GM12878 (cell line): Measurements from ENCODE around the gene LMCD1. TPM values are rescaled to one million over a fixed set of nuclear protein-coding genes. Genes with fewer than 3 reads are reported as not detected.

Source experiments
- ATAC-seq: fragments of 200-7000 bp; cut with Tn5 transposase; 3 replicates; pipeline ENCODE4 v1.9.1; 2020; ENCODE audit warnings: mild to moderate bottlenecking, moderate library complexity
- BruUV-seq: library from RNA; stranded (reverse); fragments of 400-500 nt; replicated peaks from 2 replicates; lab custom pipeline; 2021; lab: Mats Ljungman, UMichigan
- CTCF ChIA-PET: fragments of 300-600 bp; sonication (Branson Sonifier 250); formaldehyde crosslinking; extraction: SDS; loops from one replicate; lab custom pipeline; 2021; ENCODE audit warnings: inconsistent platforms; lab: Yijun Ruan, JAX
- POLR2A ChIA-PET: fragments of 350-600 bp; formaldehyde crosslinking; extraction: SDS; loops from one replicate; lab custom pipeline; 2021; ENCODE audit warnings: inconsistent platforms; lab: Charles Lee
- RAD21 ChIA-PET: fragments of 300-600 bp; sonication (Branson Sonifier 250); formaldehyde crosslinking; loops from one replicate; lab custom pipeline; 2023; ENCODE audit warnings: antibody characterized with exemption; ENCODE audit not compliant: unreplicated experiment; lab: Charles Lee
- SMC1A ChIA-PET: fragments of 300-600 bp; sonication (Branson Sonifier 250); formaldehyde crosslinking; loops from one replicate; lab custom pipeline; 2023; ENCODE audit not compliant: unreplicated experiment, uncharacterized antibody; lab: Charles Lee
- DNase-seq: peaks from one replicate; pipeline ENCODE4 v3.0.0-alpha.2; 2011; ENCODE audit warnings: low read depth, low spot score
- FAIRE-seq: peaks from 3 replicates; lab custom pipeline; 2011; peaks lifted over from hg19 to GRCh38; lab: Jason Lieb, UNC
- H2AFZ ChIP-seq: 2 replicates; pipeline ENCODE4 v1.6.0; 2011; ENCODE audit warnings: low read depth, low read length, control low read depth; ENCODE audit not compliant: control insufficient read depth
- H3K27ac ChIP-seq: 2 replicates; pipeline ENCODE4 v1.5.1; 2011; ENCODE audit warnings: control low read depth; ENCODE audit not compliant: control insufficient read depth, insufficient read depth
- H3K27me3 ChIP-seq, 2 experiments: replicated peaks in 1 of 2; 2 replicates each; pipeline versions ENCODE4 v1.6.0 to v1.6.1; 2011; ENCODE audit warnings: low read length in 1 of 2; ENCODE audit not compliant: control insufficient read depth in 2 of 2, insufficient read depth in 2 of 2
- H3K36me3 ChIP-seq, 2 experiments: 2 replicates each; pipeline ENCODE4 v1.5.1; 2011; ENCODE audit warnings: low read length in 1 of 2; ENCODE audit not compliant: control insufficient read depth in 2 of 2, insufficient read depth in 2 of 2
- H3K4me1 ChIP-seq: 2 replicates; pipeline ENCODE4 v1.6.1; 2011; ENCODE audit warnings: mild to moderate bottlenecking, low read length, moderate library complexity, mixed read lengths; ENCODE audit not compliant: control insufficient read depth, insufficient read depth
- H3K4me2 ChIP-seq: 2 replicates; pipeline ENCODE4 v1.6.0; 2011; ENCODE audit warnings: control low read depth; ENCODE audit not compliant: control insufficient read depth, insufficient read depth
- H3K4me3 ChIP-seq: fragments of 200-600 bp; sonication (generic); 2 replicates; pipeline ENCODE4 v1.5.1; 2016
- H3K79me2 ChIP-seq: 2 replicates; pipeline ENCODE4 v1.6.0; 2011; ENCODE audit warnings: low read length; ENCODE audit not compliant: control insufficient read depth, insufficient read depth
- H3K9ac ChIP-seq: 2 replicates; pipeline ENCODE4 v1.8.0; 2011; ENCODE audit warnings: low read length, control low read depth, mixed read lengths; ENCODE audit not compliant: control insufficient read depth, insufficient read depth
- H3K9me3 ChIP-seq: replicated peaks from 3 replicates; pipeline ENCODE4 v1.5.1; 2011; ENCODE audit warnings: mild to moderate bottlenecking, low read length; ENCODE audit not compliant: control insufficient read depth, insufficient read depth
- H4K20me1 ChIP-seq: 2 replicates; pipeline ENCODE4 v1.6.0; 2011; ENCODE audit not compliant: control insufficient read depth, insufficient read depth
- BHLHE40 ChIP-seq, 2 experiments: fragments of 450-650 bp in 1 of 2; IDR thresholded peaks; 2 replicates each; pipeline ENCODE4 v1.6.1; 2011 to 2017; ENCODE audit warnings: low read depth in 2 of 2, borderline replicate concordance in 1 of 2, improper control_type of control experiment in 1 of 2, low read length in 1 of 2, mild to moderate bottlenecking in 1 of 2
- EED ChIP-seq: sonication (generic); IDR thresholded peaks from 2 replicates; pipeline ENCODE4 v1.6.1; 2016; ENCODE audit warnings: antibody characterized with exemption, low read depth
- ESRRA ChIP-seq: IDR thresholded peaks from 2 replicates; pipeline ENCODE4 v1.6.1; 2012; ENCODE audit warnings: mild to moderate bottlenecking, low read length, improper control_type of control experiment
- JUND ChIP-seq: IDR thresholded peaks from 2 replicates; pipeline ENCODE4 v1.6.1; 2012; ENCODE audit warnings: low read depth, mild to moderate bottlenecking, low read length, improper control_type of control experiment, moderate library complexity
- KAT2A ChIP-seq: conservative IDR thresholded peaks from 2 replicates; pipeline ENCODE4 v1.6.1; 2011; ENCODE audit warnings: low read depth, low read length; ENCODE audit not compliant: control insufficient read depth
- POLR2AphosphoS2 ChIP-seq: IDR thresholded peaks from 2 replicates; pipeline ENCODE4 v1.6.1; 2011; ENCODE audit warnings: low read depth, mild to moderate bottlenecking, low read length, improper control_type of control experiment, moderate library complexity
- SIX5 ChIP-seq: IDR thresholded peaks from 2 replicates; pipeline ENCODE4 v1.6.1; 2011; ENCODE audit warnings: mild to moderate bottlenecking, low read depth, low read length, moderate library complexity; ENCODE audit not compliant: severe bottlenecking
- SMAD1 ChIP-seq: fragments of 450-650 bp; IDR thresholded peaks from 2 replicates; pipeline ENCODE4 v1.6.1; 2018; ENCODE audit warnings: mild to moderate bottlenecking, low read depth; ENCODE audit not compliant: partially characterized antibody
- STAT1 ChIP-seq: fragments of 450-650 bp; conservative IDR thresholded peaks from 2 replicates; pipeline ENCODE4 v1.6.1; 2014; ENCODE audit warnings: antibody characterized with exemption, mild to moderate bottlenecking
- TAF1 ChIP-seq: IDR thresholded peaks from 2 replicates; pipeline ENCODE4 v1.6.1; 2011; ENCODE audit warnings: mild to moderate bottlenecking, low read depth, low read length, borderline replicate concordance
- ZBED1 ChIP-seq: IDR thresholded peaks from 2 replicates; pipeline ENCODE4 v1.6.1; 2016; ENCODE audit warnings: borderline replicate concordance
- in situ Hi-C: fragments of 300-500 bp; cut with MboI; formaldehyde crosslinking; loops from 9 replicates; pipeline ENCODE4 v1.14.3; 2018; ENCODE audit warnings: mixed read lengths
- intact Hi-C: fragments of 100-400 bp; cut with micrococcal nuclease; formaldehyde crosslinking; loops from one replicate; pipeline ENCODE4 v1.14.2; 2022; ENCODE audit not compliant: unreplicated experiment
- polyA plus RNA-seq, 11 experiments: library from polyadenylated mRNA; depleted of rRNA in 4 of 11; unstranded in 6 of 11; stranded (reverse) in 5 of 11; fragments of >200 nt; fragmentation: Nextera tagmentation in 4 of 11; fragmentation: Illumina TruSeq in 1 of 11; extraction: Ambion mirVana in 4 of 11; extraction: Trizol in 1 of 11; gene quantifications; 1 replicate in 1 of 11; 2 replicates in 10 of 11; pipeline versions ENCODE4 v1.2.1 to v1.2.3, GENCODE V29; 2011 to 2016; ENCODE audit warnings: inconsistent platforms in 2 of 11, missing spikeins in 2 of 11, low read depth in 1 of 11
- total RNA-seq, 4 experiments: library from RNA; depleted of rRNA in 3 of 4; stranded (reverse); fragments of >200 nt in 3 of 4; fragmentation: Illumina TruSeq in 1 of 4; extraction: Trizol in 1 of 4; gene quantifications; 2 replicates each; pipeline versions ENCODE4 v1.2.1 to v1.2.3, GENCODE V29; 2013 to 2021
- TF ChIP-seq, protein P1 (sequence below): fragments of 450-650 bp; IDR thresholded peaks from 2 replicates; pipeline ENCODE4 v1.6.1; 2016; ENCODE audit warnings: mild to moderate bottlenecking, moderate library complexity, borderline replicate concordance
- TF ChIP-seq, protein P2 (sequence below): fragments of 450-650 bp; IDR thresholded peaks from 2 replicates; pipeline ENCODE4 v1.6.1; 2018; ENCODE audit warnings: borderline replicate concordance, mild to moderate bottlenecking; ENCODE audit not compliant: partially characterized antibody
- TF ChIP-seq, protein P3 (sequence below): fragments of 450-650 bp; formaldehyde crosslinking; IDR thresholded peaks from 2 replicates; pipeline ENCODE4 v1.5.0; 2022; ENCODE audit warnings: mild to moderate bottlenecking, missing genetic modification characterization
- TF ChIP-seq, protein P4 (sequence below): IDR thresholded peaks from 2 replicates; pipeline ENCODE4 v1.6.1; 2012; ENCODE audit warnings: low read depth, low read length, improper control_type of control experiment

The LMCD1 gene
- total and polyA plus RNA-seq, 10 of the 15 experiments (the other 5 are each of a cell fraction or from before 2014, with no cell fraction given): 0.27 to 6.4 (median 1.7) TPM

DNA sequence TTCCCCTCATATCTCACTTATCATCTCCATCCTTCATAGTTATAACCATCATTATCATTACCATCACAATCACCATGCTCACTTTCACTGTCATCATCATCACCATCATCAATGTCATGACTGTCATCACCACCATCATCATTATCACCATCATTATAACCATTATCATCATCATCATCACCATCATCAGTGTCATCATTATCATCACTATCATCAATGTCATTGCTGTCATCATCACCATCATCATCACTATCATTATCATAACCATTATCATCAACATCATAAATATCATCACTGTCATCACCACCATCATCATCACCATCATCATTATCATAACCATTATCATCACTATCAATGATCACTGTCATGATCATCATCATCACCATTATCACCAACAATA is 98.8 kb downstream of the LMCD1 start:
- RAD21 ChIA-PET: no interaction called here
- H3K79me2 ChIP-seq: no peaks in the 10 kb centered on the region
- CTCF ChIA-PET: no interaction called here
- H4K20me1 ChIP-seq: no peaks in the 10 kb centered on the region
- SMC1A ChIA-PET: no interaction called here
- intact Hi-C loops: no loop called here
- POLR2A ChIA-PET: no interaction called here
- no peaks in the 10 kb centered on the region for H3K4me1 ChIP-seq
- H3K27me3 ChIP-seq: no peaks in the 10 kb centered on the region
- H2AFZ ChIP-seq: no peak overlapping the region
- H3K9ac ChIP-seq: no peak overlapping the region
- no peak overlapping the region for H3K4me2 ChIP-seq
- no peak for FAIRE-seq
- H3K27ac ChIP-seq: no peak overlapping the region
- ATAC-seq: no peak
- no peaks in the 10 kb centered on the region for H3K36me3 ChIP-seq
- in situ Hi-C loops: no loop called here
- H3K4me3 ChIP-seq: no peak overlapping the region
- DNase-seq: no peak
- BruUV-seq: no TSS peak
- H3K9me3 ChIP-seq: no peaks in the 10 kb centered on the region
- TF ChIP-seq JUND (no peak), SMAD1 (no peak), EED (no peak), POLR2AphosphoS2 (no peak), KAT2A (no peak), ESRRA (no peak), BHLHE40 (IDR thresholded peaks at IDR 0.05; ENCODE audit: borderline replicate concordance in 1 of 2, low read depth in 2 of 2, low read length in 1 of 2) (no peak), TAF1 (no peak), STAT1 (no peak), ZBED1 (no peak), SIX5 (no peak)
- TF ChIP-seq, protein P1, sequence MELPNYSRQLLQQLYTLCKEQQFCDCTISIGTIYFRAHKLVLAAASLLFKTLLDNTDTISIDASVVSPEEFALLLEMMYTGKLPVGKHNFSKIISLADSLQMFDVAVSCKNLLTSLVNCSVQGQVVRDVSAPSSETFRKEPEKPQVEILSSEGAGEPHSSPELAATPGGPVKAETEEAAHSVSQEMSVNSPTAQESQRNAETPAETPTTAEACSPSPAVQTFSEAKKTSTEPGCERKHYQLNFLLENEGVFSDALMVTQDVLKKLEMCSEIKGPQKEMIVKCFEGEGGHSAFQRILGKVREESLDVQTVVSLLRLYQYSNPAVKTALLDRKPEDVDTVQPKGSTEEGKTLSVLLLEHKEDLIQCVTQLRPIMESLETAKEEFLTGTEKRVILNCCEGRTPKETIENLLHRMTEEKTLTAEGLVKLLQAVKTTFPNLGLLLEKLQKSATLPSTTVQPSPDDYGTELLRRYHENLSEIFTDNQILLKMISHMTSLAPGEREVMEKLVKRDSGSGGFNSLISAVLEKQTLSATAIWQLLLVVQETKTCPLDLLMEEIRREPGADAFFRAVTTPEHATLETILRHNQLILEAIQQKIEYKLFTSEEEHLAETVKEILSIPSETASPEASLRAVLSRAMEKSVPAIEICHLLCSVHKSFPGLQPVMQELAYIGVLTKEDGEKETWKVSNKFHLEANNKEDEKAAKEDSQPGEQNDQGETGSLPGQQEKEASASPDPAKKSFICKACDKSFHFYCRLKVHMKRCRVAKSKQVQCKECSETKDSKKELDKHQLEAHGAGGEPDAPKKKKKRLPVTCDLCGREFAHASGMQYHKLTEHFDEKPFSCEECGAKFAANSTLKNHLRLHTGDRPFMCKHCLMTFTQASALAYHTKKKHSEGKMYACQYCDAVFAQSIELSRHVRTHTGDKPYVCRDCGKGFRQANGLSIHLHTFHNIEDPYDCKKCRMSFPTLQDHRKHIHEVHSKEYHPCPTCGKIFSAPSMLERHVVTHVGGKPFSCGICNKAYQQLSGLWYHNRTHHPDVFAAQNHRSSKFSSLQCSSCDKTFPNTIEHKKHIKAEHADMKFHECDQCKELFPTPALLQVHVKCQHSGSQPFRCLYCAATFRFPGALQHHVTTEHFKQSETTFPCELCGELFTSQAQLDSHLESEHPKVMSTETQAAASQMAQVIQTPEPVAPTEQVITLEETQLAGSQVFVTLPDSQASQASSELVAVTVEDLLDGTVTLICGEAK: no peak
- TF ChIP-seq, protein P2, sequence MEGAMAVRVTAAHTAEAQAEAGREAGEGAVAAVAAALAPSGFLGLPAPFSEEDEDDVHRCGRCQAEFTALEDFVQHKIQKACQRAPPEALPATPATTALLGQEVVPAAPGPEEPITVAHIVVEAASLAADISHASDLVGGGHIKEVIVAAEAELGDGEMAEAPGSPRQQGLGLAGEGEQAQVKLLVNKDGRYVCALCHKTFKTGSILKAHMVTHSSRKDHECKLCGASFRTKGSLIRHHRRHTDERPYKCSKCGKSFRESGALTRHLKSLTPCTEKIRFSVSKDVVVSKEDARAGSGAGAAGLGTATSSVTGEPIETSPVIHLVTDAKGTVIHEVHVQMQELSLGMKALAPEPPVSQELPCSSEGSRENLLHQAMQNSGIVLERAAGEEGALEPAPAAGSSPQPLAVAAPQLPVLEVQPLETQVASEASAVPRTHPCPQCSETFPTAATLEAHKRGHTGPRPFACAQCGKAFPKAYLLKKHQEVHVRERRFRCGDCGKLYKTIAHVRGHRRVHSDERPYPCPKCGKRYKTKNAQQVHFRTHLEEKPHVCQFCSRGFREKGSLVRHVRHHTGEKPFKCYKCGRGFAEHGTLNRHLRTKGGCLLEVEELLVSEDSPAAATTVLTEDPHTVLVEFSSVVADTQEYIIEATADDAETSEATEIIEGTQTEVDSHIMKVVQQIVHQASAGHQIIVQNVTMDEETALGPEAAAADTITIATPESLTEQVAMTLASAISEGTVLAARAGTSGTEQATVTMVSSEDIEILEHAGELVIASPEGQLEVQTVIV: no peak
- TF ChIP-seq, protein P3, sequence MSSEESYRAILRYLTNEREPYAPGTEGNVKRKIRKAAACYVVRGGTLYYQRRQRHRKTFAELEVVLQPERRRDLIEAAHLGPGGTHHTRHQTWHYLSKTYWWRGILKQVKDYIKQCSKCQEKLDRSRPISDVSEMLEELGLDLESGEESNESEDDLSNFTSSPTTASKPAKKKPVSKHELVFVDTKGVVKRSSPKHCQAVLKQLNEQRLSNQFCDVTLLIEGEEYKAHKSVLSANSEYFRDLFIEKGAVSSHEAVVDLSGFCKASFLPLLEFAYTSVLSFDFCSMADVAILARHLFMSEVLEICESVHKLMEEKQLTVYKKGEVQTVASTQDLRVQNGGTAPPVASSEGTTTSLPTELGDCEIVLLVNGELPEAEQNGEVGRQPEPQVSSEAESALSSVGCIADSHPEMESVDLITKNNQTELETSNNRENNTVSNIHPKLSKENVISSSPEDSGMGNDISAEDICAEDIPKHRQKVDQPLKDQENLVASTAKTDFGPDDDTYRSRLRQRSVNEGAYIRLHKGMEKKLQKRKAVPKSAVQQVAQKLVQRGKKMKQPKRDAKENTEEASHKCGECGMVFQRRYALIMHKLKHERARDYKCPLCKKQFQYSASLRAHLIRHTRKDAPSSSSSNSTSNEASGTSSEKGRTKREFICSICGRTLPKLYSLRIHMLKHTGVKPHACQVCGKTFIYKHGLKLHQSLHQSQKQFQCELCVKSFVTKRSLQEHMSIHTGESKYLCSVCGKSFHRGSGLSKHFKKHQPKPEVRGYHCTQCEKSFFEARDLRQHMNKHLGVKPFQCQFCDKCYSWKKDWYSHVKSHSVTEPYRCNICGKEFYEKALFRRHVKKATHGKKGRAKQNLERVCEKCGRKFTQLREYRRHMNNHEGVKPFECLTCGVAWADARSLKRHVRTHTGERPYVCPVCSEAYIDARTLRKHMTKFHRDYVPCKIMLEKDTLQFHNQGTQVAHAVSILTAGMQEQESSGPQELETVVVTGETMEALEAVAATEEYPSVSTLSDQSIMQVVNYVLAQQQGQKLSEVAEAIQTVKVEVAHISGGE (CRISPR knock-in tag): no peak
- TF ChIP-seq, protein P4, sequence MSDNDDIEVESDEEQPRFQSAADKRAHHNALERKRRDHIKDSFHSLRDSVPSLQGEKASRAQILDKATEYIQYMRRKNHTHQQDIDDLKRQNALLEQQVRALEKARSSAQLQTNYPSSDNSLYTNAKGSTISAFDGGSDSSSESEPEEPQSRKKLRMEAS: no peak
